ENCODE data around the gene SCNN1A. TPM values are rescaled to one million over a fixed set of nuclear protein-coding genes. Genes with fewer than 3 reads are reported as not detected.

Gene SCNN1A
- total RNA-seq, 4 donors from 2014 or later = 74.2 to 143 (median 93.7) TPM

DNA sequence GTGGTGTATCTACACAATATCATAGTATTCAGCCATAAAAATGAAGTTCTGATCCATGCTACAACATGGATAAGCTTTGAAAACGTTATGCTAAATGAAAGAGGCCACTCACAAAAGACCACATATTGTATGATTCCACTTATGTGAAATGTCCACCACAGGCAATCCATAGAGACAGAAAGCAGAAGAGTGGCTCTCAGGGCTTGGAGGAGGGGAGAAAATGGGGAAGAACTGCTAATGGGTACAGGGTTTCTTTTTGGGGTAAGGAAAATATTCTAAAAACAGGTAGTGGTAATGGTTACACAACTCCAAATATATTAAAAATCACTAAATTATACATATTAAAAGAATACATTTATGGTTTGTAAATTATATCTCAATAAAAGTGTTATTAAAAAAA lies 16.5 kb downstream of the SCNN1A start:
- H3K27ac ChIP-seq = no peak overlapping the region
- peaks cover 23% of the 10 kb centered on the region for H3K4me1 ChIP-seq
- 65% methylated on average over 1 of the region's 1 CpG for WGBS

DNA sequence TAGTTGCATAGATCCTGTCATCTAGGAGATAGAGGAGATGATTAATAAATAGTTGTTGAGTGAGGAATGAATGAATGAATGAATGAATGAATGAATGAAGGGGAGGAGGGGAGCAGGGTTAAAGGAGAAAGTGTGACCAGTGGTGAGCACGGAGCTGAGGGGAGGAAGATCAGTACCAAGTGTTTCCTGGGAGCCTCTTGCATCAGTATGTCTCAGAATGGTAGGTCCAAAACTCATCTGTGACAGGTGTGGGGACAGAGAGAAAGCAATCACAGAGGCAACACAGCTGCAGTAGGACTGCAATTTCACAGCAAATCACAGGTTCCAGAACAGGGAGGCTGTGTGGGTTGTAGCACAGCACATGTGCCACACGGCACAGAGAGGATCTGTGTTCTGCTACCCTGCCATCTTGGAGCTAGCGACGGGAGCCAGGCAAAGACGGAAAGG lies 19.0 kb downstream of the SCNN1A start:
- H3K27me3 ChIP-seq = no peaks in the 10 kb centered on the region
- H3K36me3 ChIP-seq = no peaks in the 10 kb centered on the region
- WGBS = 97% methylated on average over 5 of the region's 5 CpGs
- TF ChIP-seq, protein P1, sequence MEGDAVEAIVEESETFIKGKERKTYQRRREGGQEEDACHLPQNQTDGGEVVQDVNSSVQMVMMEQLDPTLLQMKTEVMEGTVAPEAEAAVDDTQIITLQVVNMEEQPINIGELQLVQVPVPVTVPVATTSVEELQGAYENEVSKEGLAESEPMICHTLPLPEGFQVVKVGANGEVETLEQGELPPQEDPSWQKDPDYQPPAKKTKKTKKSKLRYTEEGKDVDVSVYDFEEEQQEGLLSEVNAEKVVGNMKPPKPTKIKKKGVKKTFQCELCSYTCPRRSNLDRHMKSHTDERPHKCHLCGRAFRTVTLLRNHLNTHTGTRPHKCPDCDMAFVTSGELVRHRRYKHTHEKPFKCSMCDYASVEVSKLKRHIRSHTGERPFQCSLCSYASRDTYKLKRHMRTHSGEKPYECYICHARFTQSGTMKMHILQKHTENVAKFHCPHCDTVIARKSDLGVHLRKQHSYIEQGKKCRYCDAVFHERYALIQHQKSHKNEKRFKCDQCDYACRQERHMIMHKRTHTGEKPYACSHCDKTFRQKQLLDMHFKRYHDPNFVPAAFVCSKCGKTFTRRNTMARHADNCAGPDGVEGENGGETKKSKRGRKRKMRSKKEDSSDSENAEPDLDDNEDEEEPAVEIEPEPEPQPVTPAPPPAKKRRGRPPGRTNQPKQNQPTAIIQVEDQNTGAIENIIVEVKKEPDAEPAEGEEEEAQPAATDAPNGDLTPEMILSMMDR (IDR thresholded peaks at IDR 0.05) = no peak
- TF ChIP-seq POLR2AphosphoS5 (IDR thresholded peaks at IDR 0.05) (no peak), POLR2A (IDR thresholded peaks at IDR 0.05) (no peak), EP300 (IDR thresholded peaks at IDR 0.05) (no peak)
- H3K9me3 ChIP-seq = no peaks in the 10 kb centered on the region
- no peak overlapping the region for H3K27ac ChIP-seq
- peaks cover 5% of the 10 kb centered on the region for H3K4me1 ChIP-seq
- DNase-seq (ENCODE audit: low spot score in 2 of 2) = no peak
- no peak overlapping the region for H3K4me3 ChIP-seq

More for the DNA sequence above, 16.5 kb downstream of the SCNN1A start:
- H3K9me3 ChIP-seq = no peaks in the 10 kb centered on the region
- no peaks in the 10 kb centered on the region for H3K36me3 ChIP-seq
- H3K4me3 ChIP-seq = no peak overlapping the region
- H3K27me3 ChIP-seq = no peaks in the 10 kb centered on the region
- no peak for DNase-seq (ENCODE audit: low spot score in 2 of 2)
- TF ChIP-seq POLR2A (IDR thresholded peaks at IDR 0.05) (no peak), EP300 (IDR thresholded peaks at IDR 0.05) (no peak), POLR2AphosphoS5 (IDR thresholded peaks at IDR 0.05) (no peak)

DNA sequence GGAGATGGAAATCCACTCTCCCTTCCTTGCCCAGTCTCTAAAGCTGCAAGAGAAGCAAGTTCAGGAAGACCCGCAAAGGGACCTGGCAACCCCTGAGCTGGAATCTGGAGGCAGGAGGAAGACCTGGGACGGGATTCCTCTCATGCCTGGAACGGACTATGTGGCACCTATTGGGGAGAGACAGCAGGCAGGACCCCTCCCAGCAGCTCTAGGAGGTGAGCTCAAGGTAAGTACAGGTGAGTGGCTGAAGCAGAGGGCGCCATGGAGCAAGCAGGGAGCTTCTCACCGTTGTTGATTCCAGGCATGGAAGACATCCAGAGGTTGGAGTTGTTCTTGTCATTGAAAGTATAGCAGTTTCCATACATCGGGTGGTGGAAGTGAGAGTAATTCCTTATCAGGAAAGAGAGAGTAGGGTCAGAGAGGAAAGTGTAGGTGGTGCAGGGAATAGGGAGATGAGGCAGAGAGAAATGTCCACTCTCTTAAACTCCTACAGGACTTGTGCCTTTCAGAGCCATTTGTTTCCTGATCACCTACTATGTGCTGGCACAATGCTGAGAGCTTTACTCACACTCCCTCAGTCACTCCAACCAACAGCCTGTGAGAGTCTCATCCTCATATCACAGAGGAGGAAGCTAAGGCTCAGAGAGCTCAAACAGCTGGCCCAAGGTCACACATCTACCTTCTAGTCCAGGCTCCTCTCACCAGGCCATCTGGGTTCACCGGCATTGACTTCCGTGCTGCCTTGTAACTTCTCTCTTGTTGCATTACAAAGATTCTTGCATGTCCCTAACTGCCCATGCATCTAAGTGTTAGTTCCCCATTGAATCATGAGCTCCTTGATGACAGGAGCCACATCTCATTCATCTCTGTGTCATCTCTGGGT lies 19.6 kb downstream of the SCNN1A start:
- Histone ChIP-seq H3K36me3 (no peaks in the 10 kb centered on the region), H3K9me3 (no peaks in the 10 kb centered on the region), H3K27me3 (no peaks in the 10 kb centered on the region), H3K4me3 (no peak overlapping the region), H3K4me1 (peaks cover 5% of the 10 kb centered on the region), H3K27ac (no peak overlapping the region)
- TF ChIP-seq EP300 (IDR thresholded peaks at IDR 0.05) (no peak), POLR2A (IDR thresholded peaks at IDR 0.05) (no peak), POLR2AphosphoS5 (IDR thresholded peaks at IDR 0.05) (no peak)
- TF ChIP-seq, protein P1 (IDR thresholded peaks at IDR 0.05) = no peak
- DNase-seq (ENCODE audit: low spot score in 2 of 2) = no peak
- 67% methylated on average over 8 of the region's 8 CpGs for WGBS

DNA sequence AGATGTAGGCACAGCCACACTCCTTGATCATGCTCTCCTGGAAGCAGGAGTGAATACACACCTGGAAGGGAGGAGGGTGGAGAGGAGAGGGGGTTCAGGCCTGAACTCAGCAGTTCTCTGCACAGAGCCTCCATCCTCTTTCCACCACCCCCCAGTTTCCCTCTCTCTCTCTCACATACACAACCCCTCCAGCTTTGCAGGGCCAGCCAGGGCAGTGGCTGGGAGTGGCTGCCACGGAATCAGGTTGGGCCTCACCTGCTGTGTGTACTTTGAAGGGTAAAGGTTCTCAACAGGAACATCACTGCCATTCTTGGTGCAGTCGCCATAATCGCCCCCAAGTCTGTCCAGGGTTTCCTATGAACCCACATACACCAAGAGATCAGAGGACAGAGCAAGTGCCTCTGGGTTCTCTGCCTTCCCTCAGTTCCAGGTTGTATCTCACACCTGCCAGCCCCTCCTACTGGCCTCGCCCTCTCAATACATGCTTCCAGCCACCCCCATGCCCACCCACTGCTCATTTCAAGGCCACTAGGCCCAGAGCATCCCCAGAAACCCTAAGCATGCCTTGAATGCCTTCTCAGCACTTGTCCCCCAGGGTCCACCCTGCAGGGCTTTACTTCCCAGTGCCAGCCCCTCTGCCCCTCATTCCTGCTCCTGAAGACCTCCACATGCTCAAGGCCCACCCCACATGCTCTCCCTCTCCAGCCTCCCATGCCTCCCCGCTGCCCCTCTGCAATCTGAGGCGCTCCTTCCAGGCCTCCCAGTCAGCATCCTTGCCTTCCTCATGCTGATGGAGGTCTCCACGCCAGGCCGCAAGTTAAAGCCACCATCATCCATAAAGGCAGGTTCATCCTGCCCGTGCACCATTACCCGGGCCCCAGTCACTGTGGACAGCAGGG lies 20.6 kb downstream of the SCNN1A start:
- Histone ChIP-seq H3K27ac (no peak overlapping the region), H3K4me1 (peaks cover 2% of the 10 kb centered on the region)
- WGBS = 95% methylated on average over 9 of the region's 10 CpGs

More for the DNA sequence above, 20.6 kb downstream of the SCNN1A start:
- DNase-seq (ENCODE audit: low spot score in 2 of 2) = no peak
- TF ChIP-seq EP300 (IDR thresholded peaks at IDR 0.05) (no peak), POLR2A (IDR thresholded peaks at IDR 0.05) (no peak), POLR2AphosphoS5 (IDR thresholded peaks at IDR 0.05) (no peak)
- TF ChIP-seq, protein P1 (IDR thresholded peaks at IDR 0.05) = no peak
- Histone ChIP-seq H3K27me3 (no peaks in the 10 kb centered on the region), H3K4me3 (no peak overlapping the region), H3K9me3 (no peaks in the 10 kb centered on the region), H3K36me3 (no peaks in the 10 kb centered on the region)

Measured in suprapubic skin (tissue), 4 donors.